DLD1 (cell line): Measurements from ENCODE around the gene APBB2.

Experiments used
- in situ Hi-C: cut with HindIII; loops from 2 replicates; pipeline ENCODE4 v1.10.0; 2017; ENCODE audit warnings: low sequenced_read_pairs

The APBB2 gene

DNA sequence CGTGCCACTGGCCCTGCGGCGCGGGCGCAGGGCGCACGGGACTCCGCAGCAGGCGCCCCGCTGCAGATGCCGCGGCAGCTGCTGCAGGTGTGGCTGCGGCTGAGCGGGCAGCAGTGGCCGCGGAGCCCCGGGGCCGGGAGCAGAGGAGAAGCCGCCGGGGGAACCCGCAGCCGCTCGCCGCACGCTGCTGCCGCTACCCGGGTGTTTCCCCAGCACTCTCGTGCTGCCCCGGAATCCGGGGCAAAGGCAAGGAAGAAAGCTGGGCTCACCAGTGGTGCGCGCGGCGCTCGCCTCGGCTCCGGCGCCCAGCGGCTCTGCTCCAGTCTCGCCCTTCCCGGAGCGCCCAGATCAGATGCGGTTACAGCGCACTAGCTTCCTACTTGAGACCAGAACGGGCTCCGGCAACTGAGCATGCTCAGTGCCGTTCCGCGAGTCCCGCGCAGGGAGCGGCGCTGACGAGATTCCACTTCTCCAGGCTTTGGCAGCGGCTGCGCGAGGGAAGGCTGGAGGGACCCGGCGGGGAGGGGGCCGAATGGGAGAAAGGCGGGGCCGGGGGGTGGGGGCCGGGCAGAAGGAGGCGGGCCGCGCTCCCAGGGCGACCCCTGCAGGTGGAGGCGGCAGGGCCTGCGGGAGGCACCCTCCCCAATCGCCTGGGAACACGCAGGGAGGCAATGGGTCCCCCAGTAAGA lies at the start of gene APBB2:
APBB2 (minus strand) TSS at position 407 of the 689 bp plus-strand sequence. CDS start 181,288 bp downstream, outside the sequence.
- in situ Hi-C loops: loop anchor here (25.0 kb wide), 1 partner anchor 227 kb away; no protein-coding TSS in a partner anchor

DNA sequence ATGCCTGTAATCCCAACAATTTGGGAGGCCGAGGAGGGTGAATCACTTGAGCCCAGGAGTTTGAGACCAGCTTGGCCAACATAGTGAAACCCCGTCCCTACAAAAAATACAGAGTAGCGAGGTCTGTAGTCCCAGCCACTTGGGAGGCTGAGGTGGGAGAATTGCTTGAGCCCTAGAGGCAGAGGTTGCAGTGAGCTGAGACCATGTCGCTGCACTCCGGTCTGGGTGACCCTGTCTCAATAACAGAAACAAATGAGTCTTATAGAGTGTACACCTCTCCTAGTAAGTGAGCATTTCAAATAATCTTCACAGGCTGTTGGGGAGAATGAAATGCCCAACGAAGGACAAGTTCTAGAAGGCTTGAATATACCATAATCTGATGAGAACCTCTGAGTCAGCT lies 47.9 kb upstream of the APBB2 start:
- in situ Hi-C loops: no loop called here

DNA sequence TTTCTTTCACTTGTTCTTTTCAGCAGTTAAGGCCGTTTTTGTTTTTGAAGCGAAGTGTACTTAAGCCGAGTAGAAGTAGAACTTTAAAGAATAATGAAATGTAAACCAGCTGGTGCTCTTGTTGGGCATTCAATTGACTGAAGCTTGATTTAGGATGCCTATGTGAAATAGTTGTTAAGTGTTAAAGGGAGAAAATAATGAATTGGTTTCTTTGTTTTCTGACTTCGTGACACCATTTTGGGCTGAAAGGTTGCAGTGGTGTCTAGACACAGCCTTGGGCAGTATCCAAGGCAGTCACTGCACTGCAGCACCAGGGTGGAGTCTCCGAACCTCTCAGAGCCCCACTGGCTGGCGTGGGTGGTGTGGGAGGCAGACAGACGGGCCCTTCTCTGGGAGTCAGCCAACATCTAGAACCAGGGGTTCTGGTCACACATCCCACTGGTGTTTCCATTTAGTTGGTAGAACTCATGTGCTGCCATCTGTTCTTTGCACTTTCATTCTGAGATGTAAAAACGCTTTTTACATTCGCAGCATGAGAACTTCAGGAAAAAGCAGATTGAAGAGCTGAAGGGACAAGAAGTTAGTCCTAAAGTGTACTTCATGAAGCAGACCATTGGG lies 45.9 kb upstream of the APBB2 start:
- in situ Hi-C loops: no loop called here

DNA sequence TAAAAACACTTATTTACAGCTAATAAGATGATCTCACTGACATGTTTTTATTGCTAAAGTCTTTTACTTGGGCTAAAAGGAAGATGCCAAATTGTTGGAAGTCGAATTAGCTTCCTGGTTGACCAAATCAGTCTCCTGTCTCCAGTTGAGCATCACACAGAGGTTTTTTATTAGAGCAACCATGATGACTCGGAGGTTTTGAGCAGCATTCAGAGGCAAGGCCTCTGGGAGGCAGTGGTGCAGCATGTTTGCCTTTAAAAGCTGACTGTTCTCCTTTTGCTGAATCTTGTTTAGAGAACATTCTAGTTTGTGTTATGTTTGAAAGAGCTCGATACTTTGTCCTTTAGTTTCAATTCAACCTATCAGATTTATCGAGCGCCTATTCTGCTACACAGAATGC lies 44.4 kb upstream of the APBB2 start:
- in situ Hi-C loops: no loop called here

DNA sequence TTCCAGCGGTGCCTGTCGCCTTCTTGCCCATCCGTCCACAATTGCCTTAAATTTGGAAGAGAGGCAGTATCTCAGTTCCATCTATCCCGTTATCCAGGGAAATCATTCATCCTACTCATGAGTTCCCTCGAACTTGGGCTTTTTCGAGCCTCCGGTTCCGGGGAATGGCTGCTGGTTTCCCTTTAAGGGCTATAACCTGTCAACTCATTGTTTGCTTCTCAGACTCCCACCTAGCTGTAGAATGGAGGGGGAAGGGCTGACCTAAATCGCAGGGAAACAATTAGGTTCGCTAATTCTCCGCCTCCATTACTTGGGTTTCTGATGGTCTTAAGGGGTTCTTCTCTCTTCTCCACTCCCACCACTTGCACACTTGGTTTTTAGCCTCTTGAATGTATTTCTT lies 43.6 kb upstream of the APBB2 start:
- in situ Hi-C loops: no loop called here

DNA sequence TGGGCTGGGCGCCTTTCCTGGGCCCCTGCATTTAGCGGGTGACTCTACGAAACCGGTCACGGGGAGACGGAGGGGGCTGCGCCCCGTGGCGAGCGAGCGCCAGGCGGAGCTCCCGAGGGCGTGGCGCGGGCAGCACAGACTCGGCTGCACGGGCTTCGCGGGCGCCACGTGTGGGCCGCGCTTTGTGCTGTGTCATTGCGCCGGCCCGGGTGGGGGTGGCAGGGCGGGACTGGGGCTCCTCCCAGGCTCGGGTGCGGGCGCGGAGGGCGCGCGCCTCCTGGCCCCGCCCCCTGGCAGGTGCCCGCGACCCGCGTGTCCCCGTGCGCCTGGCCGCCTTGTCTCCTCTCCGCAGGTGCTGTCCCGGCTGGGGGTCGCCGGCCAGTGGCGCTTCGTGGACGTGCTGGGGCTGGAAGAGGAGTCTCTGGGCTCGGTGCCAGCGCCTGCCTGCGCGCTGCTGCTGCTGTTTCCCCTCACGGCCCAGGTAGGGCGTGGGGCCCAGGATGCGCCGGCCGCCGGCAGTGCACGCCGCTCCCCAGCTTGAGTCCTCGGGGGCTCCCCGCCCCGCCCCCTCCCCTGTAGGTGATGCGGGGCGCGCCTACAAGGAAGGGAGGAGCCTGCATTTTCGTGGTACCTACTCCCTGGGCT lies 43.0 kb upstream of the APBB2 start:
- in situ Hi-C loops: no loop called here

DNA sequence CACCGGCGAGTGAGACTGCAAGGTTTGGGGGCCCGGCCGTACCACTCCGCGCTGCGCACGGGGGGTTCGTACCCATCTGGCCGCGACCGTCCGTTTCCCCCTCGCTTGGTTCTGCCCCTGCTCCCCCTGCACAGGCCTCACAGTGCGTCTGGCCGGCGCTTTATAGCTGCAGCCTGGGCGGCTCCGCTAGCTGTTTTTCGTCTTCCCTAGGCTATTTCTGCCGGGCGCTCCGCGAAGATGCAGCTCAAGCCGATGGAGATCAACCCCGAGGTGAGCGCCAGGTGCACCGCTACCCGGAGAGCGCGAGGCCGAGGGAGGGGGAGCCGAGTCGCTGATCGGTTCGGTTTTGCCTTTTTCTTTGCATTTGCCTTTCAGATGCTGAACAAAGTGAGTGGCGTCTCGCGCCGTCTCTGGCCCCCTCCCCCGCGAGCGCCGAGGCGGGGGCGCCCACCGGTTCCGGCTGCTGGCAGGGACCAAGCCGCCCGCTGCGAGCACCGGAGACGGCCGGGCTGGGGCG lies 42.5 kb upstream of the APBB2 start, which contains the start of gene UCHL1:
UCHL1 (plus strand) TSS at position 189 of the 517 bp plus-strand sequence; CDS start at position 238, 49 bp downstream.
- in situ Hi-C loops: no loop called here

DNA sequence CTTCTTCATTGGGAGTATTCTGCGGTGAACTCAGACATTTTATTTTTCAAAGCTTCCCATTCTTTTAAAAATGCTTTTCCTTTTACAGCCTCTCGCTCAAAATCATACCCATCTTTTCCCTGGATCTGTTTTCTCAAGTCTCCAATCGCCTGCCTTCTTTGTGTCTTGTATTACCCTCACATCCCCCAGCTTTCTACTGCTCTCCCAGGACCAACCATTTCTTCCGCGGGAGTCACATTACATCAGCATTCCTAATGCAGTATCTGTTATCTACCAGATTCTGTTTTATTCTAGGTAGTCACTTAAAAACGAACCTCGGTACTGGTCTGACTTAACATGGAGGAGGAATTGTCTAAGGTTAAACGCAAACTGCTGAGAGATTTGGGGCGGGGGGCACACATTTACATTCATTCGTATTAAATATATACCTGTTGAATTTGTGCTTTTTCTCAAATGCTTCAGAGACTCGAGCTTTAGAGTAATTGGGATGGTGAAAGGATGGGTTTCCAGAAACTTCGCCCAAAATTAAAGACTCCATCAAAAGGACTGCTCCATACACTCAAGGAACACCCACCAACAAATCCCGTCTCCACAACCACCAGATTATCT lies 41.9 kb upstream of the APBB2 start:
- in situ Hi-C loops: no loop called here

DNA sequence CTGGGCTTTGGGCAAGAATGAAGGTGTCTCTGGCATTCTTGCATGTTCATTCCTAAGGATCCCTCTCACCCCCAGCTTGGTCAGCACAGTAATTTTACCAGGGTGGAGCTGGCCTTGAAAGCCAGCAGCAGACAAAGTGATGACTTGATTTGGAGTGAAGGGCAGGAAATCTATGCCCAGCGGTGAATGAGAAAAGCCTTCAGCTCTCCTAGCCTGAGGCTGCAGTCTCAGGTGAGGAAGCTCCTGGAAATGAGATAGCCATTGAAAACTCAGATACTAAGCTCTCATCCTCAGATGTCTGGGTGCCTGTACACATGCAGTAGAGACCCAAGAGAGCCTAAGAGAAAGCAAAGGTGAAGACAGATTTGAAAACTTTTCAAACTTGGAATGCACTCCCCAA lies 31.6 kb upstream of the APBB2 start:
- in situ Hi-C loops: no loop called here

DNA sequence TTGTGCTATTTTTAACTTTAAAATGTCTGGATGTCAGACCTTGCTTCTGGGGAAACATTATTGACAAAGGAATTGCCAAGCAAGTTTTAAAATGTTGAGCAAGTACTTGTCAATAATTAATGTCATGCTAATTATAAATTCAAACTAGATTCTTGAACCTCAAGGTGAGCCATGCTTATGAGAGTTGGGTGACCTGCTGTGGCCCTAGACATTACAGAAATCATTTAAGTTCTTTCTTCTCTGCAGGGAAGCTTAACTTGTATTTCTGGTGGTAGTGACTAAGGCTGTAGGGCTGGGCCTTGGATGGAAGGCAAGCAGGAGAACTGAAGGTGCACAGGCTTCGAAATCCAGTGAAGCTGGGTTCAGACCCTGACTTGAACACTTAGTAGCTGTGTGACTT lies 27.6 kb upstream of the APBB2 start:
- in situ Hi-C loops: no loop called here

DNA sequence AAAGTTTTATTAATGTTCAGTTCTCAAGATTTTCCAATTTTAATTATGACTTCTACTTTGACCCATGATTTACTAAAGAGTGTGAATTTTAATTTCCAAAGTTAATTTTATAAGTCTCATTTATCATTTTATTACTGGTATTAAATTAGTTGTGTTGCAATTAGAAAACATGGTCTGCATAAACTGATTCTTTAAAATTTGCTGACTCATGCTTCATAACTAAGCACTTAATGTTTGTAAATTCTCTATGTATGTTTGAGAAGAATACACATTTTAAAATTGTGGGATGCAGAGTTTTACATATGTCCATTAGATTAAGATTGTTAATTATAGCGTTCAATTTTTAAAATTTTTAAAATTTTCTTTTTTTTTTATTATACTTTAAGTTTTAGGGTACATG lies 22.2 kb upstream of the APBB2 start:
- in situ Hi-C loops: no loop called here

DNA sequence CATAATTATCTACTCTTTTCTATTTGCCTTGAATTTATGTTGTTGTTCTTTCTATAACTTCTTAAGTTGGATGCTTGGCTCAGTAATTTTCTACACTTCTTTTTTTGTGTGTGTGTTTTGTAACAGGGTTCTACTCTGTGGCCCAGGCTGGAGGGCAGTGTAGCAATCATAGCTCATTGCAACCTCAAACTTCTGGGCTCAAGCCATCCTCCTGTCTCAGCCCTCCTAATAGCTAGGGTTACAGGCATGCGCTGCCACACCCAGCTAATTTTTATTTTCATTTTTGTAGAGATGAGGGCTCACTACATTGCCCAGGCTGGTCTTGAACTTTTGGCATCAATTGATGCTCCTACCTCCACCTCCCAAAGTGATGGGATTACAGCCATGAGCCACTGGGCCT lies 21.7 kb upstream of the APBB2 start:
- in situ Hi-C loops: no loop called here

DNA sequence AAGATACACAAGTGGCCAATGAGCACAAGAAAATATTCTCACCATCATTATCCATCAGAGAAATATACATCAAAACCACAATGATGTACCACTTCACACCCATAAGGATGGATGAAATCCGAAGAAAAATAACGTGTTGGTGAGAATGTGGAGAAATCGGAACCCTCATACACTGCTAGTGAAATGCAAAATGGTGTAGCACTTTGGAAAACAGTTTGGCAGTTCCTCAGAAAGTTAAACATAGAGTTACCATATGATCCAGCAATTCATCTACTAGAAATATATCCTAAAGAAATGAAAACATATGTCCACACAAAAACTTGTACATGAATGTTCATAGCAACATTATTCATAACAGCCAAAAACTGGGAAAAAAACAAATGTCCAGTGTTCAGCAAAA lies 18.5 kb upstream of the APBB2 start:
- in situ Hi-C loops: no loop called here

DNA sequence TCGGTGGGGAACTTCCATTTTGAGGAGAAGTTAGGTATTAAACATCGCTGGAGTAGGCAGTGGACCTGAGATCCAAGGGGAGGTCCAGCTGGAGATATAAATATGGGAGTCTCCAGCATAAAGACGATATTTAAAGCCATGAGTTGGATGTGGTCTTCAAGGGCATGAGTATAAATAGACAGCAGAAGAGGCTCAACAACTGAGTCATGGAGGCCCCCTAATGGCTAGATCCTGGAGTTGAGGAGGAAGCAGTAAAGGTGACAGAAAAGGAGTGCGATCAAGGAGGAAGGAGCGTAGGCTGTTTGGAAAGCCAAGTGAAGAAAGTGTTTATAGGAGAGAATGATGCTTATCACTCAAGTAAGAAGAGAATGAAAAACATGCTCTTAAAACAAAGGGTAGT lies 18.1 kb upstream of the APBB2 start:
- in situ Hi-C loops: no loop called here

DNA sequence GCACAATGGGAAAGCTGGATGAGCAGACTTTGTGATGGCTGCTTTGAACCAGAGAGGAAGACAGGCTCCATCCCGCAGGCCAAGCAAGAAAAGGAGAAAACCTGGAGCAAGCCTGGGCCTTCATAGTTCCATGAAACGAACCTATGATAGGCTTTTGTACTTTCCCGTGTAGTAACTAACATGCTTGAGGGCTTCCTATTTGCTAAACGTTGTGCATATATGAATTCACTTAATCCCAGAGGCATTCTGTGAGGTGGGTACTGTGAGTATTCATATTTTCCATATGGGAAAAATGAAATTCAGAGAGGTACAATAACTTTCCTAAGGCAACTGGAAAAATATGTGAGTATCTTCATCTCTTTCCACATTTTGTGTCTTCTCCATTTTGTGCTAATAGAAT lies 13.6 kb upstream of the APBB2 start:
- in situ Hi-C loops: no loop called here

DNA sequence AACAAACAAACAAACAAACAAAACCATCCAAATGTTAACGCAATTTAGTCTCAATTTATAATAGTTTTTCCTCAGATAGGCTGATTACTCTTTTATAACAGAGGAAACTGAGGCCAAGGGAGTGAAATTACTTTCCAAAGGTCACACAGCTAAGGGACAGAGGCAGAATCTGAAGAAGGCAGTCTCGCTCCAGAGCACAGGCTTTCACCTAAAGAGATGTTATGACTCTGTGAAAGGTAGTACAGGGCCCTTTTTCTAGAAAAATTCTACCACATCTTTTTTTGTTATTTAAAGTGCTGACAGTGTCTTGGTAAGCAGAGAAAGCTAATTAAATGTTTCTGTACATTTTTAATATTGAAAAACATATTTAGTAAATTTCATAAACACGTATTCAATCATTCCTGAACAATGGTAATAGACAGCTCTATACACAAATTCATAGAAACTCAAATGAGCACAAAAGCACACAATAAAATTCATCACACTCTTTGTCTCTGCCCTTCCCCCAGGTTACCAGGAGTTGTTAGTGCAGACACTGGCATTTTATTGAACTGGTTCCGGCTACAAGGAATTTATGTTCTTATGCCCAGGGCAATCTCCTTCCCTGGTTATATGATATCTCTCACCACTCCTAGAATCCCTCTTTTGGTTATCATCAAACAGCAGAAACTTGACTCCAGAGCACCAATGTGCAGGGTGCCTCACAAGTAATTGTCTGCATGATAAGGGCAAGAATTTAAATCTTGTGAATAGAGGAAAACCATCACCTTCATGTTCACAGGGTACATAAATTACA lies 7.7 kb upstream of the APBB2 start:
- in situ Hi-C loops: loop anchor here (25.0 kb wide), 1 partner anchor 235 kb away; no protein-coding TSS in a partner anchor

DNA sequence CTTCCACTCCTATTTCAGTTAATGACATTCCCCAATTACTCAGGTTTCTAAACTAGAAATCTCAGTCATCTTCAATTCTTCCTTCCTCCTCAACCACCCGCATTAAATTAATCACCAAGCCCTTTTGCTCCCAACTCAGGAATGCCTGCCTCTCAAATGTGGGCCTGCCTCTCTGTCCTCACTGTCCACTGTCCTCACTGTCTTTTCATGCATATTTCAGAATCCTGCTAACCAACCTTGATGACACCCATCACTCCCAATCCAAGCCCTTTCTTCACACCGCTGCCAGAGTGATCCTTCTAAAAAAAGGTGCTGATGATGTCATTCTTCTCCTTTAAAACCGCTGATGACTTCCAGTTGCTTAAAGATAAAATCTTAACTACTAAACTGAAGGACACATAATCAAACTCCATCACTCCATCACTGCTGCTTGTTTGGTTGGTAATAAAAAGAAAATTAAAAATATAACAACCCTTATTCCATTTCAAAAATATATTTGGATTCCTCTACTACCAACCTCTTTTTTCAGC lies 5.1 kb upstream of the APBB2 start:
- in situ Hi-C loops: loop anchor here (25.0 kb wide), 1 partner anchor 232 kb away; no protein-coding TSS in a partner anchor

DNA sequence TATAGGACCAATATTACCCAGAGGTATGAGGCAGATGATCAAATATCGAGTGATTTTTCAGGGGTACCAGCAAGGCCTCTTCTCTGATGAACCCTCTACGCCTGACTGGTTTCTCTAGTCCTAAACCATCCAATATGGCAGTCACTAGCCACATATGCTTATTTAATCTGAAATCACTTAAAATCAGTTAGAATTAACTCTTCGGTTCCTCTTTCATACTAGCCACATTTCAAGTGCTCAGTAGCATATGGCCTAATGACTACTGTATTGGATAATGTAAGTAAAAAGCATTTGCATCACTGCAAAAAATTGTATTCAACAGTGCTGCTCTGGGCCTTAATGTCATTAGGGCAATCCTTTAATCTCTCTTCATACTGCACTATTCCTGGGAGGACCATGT lies 4.4 kb upstream of the APBB2 start:
- in situ Hi-C loops: loop anchor here (25.0 kb wide), 1 partner anchor 231 kb away; no protein-coding TSS in a partner anchor

DNA sequence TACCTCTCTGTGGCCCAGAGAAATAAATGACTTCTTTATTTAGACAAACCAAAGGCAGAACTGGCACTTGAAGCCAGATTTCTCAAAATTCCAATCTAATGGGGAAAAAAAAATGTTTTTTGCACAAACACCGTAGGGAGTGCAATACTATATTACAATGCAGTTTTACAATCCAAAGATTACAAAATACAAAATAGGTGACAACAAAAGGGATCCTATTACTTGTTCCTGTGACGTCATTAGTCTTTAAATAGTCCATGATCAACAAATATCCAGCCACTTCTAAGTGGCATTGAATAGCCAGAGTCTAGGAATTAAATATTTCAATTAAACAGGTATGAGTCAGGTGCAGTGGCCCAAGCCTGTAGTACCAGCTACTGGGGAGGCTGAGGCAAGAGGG lies 3.0 kb upstream of the APBB2 start:
- in situ Hi-C loops: loop anchor here (25.0 kb wide), 1 partner anchor 230 kb away; no protein-coding TSS in a partner anchor

DNA sequence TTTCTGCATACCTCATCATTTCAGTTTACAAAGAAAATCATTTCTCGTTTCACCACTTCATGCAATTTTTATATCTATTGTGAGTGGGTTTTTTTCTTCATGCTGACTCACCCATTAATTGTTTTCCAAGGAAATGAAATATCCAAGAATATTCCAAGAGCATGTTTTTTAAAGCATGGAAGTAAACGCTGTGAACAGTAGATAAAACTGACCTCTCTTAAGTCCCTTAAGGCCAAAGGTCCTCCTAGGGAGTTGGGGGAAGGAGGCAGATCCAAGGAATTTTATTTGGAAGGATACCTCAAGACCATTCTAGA lies 2.6 kb upstream of the APBB2 start:
- in situ Hi-C loops: loop anchor here (25.0 kb wide), 1 partner anchor 230 kb away; no protein-coding TSS in a partner anchor
